HUES48 (cell line): ENCODE measurements around the gene D2HGDH.
"Not testable (repeated sequence)": the region's sequence is repeated elsewhere in the genome, so short reads cannot be mapped to it uniquely, and the experiment has no call there.

Source experiments
- H3K27ac ChIP-seq: one replicate; pipeline ENCODE4 v1.7.0; 2013; ENCODE audit warnings: low read depth, low read length, inconsistent platforms
- H3K27me3 ChIP-seq: 2 replicates; pipeline ENCODE4 v1.6.1; 2013; ENCODE audit warnings: mild to moderate bottlenecking, low read length; ENCODE audit not compliant: control insufficient read depth, insufficient read depth
- H3K36me3 ChIP-seq: 2 replicates; pipeline ENCODE4 v1.6.1; 2013; ENCODE audit warnings: low read length; ENCODE audit not compliant: control insufficient read depth, insufficient read depth
- H3K4me1 ChIP-seq: 2 replicates; pipeline ENCODE4 v1.6.1; 2013; ENCODE audit warnings: mild to moderate bottlenecking, low read length; ENCODE audit not compliant: control insufficient read depth, insufficient read depth
- H3K4me3 ChIP-seq: 2 replicates; pipeline ENCODE4 v1.5.1; 2013; ENCODE audit warnings: mild to moderate bottlenecking, low read depth, low read length
- H3K9ac ChIP-seq: 2 replicates; pipeline ENCODE4 v1.6.1; 2013; ENCODE audit warnings: mild to moderate bottlenecking, low read depth, low read length, moderate library complexity
- H3K9me3 ChIP-seq: 2 replicates; pipeline ENCODE4 v1.6.1; 2013; ENCODE audit warnings: low read length; ENCODE audit not compliant: control insufficient read depth, insufficient read depth

The D2HGDH gene

DNA sequence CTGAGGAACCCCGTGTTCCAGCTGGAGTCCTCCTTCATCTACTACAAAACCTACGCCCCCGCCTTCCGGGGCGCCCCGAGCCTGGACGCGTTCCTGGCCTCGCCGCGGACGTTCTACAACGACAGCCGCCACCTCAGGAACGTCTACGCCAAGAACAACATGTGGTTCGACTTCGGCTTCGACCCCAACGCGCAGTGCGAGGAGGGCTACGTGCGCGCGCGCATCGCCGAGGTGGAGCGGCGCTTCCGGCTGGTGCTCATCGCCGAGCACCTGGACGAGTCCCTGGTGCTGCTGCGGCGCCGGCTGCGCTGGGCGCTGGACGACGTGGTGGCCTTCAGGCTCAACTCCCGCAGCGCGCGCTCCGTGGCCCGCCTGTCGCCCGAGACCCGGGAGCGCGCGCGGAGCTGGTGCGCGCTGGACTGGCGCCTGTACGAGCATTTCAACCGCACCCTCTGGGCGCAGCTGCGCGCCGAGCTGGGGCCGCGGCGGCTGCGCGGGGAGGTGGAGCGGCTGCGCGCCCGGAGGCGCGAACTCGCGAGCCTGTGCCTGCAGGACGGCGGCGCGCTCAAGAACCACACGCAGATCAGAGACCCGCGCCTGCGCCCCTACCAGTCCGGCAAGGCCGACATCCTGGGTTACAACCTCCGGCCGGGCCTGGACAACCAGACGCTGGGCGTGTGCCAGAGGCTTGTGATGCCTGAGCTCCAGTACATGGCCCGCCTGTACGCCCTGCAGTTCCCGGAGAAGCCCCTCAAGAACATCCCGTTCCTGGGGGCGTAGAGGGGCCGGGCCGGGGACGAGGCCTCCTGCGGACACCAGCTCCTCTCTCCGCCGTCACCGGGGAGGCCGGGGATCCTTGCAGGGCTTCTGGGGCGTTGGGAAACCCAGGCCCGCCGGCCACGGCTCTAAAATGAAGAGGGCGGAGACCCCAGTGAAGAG, 69.2 kb downstream of the D2HGDH start:
- H3K4me3 ChIP-seq = peak overlapping the region; percentile 54
- peaks cover 24% of the 10 kb centered on the region for H3K27me3 ChIP-seq
- no peak overlapping the region for H3K9ac ChIP-seq
- no peaks in the 10 kb centered on the region for H3K36me3 ChIP-seq
- H3K27ac ChIP-seq = no peak overlapping the region
- peaks cover 11% of the 10 kb centered on the region for H3K4me1 ChIP-seq
- H3K9me3 ChIP-seq = no peaks in the 10 kb centered on the region

DNA sequence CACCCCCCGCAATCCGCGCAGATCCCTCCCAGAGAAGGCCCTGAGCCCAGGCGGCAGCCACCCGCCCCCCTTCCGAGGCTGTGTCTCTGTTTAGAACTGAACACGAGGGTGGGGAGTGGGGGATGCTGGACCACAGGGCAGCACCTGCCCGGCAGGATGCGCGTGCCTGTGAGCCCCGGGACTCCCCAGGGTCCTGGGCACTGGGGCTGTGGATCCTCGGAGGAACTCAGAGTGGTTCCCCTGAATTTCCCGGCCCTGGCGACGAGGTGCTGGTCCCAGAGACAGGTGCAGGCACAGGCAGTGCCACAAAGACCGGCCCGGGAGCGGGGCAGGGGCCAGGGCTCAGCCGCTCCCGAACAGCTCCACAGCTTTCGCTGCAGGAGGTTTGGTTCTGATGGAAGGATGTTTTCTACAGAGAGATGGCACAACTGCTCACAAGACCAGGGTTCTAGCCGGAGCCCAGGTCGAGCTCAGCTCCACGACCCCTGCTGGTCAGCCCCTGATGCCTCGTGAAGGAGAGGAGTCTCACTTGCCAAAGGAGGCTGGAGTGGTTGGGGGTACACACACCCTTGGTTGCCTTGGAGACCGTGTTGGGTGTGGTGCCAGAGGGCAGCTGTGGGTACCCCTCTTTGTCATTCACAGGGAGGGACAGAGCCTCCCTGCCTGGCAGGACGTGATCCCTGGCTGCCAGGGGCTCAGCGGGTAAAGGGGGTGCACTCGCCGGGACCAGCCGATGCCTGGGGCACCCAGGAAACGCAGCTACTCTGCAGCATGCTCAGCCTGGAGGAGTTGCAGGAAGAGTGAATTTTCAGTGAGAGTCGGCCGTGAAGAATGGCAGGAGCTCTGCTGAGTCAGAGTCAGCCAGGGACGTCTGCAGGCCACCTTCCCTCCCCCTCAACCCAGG, 70.1 kb downstream of the D2HGDH start:
- H3K36me3 ChIP-seq = no peaks in the 10 kb centered on the region
- H3K27ac ChIP-seq = no peak overlapping the region
- peaks cover 24% of the 10 kb centered on the region for H3K27me3 ChIP-seq
- no peak overlapping the region for H3K9ac ChIP-seq
- H3K4me1 ChIP-seq = peaks cover 11% of the 10 kb centered on the region
- no peaks in the 10 kb centered on the region for H3K9me3 ChIP-seq
- no peak overlapping the region for H3K4me3 ChIP-seq

DNA sequence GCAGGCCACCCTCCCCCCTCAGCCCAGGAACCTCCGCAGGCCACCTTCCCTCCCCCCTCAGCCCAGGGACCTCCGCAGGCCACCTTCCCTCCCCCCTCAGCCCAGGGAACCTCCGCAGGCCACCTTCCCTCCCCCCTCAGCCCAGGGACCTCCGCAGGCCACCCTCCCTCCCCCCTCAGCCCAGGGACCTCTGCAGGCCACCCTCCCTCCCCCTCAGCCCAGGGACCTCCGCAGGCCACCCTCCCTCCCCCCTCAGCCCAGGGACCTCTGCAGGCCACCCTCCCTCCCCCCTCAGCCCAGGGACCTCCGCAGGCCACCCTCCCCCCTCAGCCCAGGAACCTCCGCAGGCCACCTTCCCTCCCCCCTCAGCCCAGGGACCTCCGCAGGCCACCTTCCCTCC, 71.8 kb downstream of the D2HGDH start:
- not testable (repeated sequence) for H3K9ac ChIP-seq, H3K27ac ChIP-seq, H3K9me3 ChIP-seq, H3K4me3 ChIP-seq, H3K36me3 ChIP-seq
- peaks cover 24% of the 10 kb centered on the region for H3K27me3 ChIP-seq
- peaks cover 11% of the 10 kb centered on the region for H3K4me1 ChIP-seq

DNA sequence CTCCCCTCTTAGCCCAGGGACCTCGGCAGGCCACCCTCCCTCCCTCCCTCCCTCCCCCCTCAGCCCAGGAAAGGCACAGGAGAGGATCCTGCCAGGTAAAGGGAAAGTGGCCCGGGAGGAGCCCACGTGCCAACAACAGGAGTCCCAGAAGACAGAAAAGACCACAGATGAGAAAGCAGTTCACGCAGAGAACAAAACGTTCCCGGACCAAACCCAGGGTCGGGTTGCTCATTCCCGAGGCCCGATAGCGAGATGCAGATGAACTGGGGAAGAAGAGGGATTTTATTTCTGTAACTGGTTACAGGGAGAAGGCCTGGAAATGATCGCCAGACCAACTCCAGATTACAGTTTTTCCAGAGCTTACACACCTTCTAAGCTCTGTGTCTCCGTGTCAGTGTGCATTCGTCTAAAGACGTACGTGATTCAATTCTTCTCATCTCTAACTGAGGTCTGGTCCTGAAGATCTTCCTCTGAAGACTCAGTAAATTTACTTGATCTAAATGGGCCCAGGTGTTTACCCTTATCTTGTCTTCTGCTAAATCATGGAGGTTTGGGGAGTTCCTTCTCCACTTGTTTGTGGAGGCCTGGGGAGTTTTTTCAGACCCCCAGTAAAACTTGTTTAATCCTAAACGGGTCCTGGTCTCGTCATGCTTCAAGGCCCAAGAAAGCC, 73.8 kb downstream of the D2HGDH start:
- H3K27me3 ChIP-seq = peaks cover 18% of the 10 kb centered on the region
- H3K9me3 ChIP-seq = no peaks in the 10 kb centered on the region
- H3K4me3 ChIP-seq = no peak overlapping the region
- H3K4me1 ChIP-seq = peaks cover 8% of the 10 kb centered on the region
- H3K9ac ChIP-seq = no peak overlapping the region
- H3K36me3 ChIP-seq = no peaks in the 10 kb centered on the region
- H3K27ac ChIP-seq = no peak overlapping the region

DNA sequence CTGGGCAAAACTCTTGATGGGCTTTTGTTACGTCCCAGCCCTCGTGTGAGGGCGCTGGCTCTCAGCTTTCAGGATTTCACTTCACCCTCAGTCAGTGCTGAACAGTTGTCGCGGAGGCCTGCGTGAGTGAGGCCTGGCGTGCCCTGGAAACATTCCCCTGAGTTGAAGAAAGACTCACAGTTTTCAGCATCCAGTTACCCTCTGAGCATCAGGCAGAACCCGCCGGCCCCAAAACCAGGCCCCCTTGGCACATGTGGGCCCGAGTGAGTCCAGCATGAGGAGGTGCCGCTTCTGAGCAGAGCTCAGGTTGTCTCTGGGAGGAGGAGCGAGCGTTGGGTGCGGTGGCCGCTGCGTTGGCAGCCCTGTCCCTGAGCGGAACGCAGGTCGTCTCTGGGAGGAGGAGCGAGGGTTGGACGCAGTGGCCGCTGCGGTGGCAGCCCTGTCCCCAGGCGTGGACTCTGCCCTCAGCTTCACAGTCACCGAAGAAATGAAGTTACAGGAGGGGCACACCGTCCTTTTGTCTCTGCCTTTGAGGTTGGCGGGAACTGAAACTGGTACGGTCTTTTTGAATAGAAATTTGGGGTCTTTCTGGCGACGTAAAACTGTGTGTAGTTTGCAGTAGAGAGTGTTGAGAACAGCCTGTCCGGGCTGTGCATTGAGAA, 74.4 kb downstream of the D2HGDH start, which contains the start of gene NEU4:
Gene NEU4, plus strand, starts transcription at position 473 of the 662 bp plus-strand sequence. CDS start 5,292 bp downstream, outside the sequence.
- H3K9ac ChIP-seq = no peak within 1 kb of the TSS
- H3K27me3 ChIP-seq = peaks cover 11% of the 10 kb centered on the region

DNA sequence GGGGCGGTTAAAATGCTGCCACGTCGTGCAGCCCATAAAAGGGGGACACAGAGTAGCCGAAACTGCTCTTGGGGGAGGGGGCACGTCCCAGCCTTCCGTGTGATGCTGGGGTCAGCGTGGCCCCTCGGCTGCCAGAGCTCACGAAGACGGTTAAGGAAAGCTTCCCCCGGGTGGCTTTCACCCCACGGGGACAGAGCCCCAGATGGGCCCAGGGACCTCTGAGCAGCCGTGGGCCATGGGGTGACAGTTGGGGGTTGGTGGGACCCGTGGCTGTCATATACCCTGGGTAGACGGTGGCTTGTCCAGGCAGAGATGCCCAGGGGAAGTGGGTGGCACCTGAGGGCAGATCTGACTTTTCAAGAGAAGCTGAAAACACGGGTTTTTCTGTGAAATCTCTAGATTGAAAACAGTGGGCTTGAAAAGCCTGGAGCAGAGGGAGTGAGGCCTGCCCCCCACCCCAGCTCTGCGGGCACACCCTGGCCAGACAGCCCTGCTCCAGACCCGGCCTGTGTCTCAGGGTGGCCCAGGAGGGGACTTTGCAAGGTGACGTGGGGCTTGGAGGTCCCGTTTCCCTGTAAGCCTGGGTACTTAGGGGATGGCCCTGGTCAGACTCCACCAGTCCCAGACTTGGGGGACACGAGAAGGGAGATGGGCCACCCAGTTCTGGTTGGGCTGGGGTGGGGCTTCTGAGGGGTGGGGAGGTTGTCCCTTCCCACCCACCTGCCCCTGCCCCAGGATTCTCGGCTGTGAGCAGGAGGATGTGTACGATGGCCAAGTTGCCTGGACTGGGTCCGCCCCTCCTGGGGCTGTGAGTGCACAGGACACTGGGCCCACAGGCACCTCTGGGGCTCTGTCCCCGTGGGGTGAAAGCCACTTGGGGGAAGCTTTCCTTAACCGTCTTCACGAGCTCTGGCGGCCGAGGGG, 75.2 kb downstream of the D2HGDH start:
- Histone ChIP-seq H3K36me3 (no peaks in the 10 kb centered on the region), H3K27me3 (peaks cover 3% of the 10 kb centered on the region), H3K4me3 (no peak overlapping the region), H3K9me3 (no peaks in the 10 kb centered on the region), H3K4me1 (peaks cover 3% of the 10 kb centered on the region), H3K9ac (no peak overlapping the region), H3K27ac (no peak overlapping the region)

More for the DNA sequence above, 74.4 kb downstream of the D2HGDH start, which contains the start of gene NEU4:
- Histone ChIP-seq H3K4me3 (no peak within 1 kb of the TSS), H3K27ac (no peak within 1 kb of the TSS), H3K9me3 (no peaks in the 10 kb centered on the region), H3K36me3 (no peaks in the 10 kb centered on the region), H3K4me1 (peaks cover 8% of the 10 kb centered on the region)

DNA sequence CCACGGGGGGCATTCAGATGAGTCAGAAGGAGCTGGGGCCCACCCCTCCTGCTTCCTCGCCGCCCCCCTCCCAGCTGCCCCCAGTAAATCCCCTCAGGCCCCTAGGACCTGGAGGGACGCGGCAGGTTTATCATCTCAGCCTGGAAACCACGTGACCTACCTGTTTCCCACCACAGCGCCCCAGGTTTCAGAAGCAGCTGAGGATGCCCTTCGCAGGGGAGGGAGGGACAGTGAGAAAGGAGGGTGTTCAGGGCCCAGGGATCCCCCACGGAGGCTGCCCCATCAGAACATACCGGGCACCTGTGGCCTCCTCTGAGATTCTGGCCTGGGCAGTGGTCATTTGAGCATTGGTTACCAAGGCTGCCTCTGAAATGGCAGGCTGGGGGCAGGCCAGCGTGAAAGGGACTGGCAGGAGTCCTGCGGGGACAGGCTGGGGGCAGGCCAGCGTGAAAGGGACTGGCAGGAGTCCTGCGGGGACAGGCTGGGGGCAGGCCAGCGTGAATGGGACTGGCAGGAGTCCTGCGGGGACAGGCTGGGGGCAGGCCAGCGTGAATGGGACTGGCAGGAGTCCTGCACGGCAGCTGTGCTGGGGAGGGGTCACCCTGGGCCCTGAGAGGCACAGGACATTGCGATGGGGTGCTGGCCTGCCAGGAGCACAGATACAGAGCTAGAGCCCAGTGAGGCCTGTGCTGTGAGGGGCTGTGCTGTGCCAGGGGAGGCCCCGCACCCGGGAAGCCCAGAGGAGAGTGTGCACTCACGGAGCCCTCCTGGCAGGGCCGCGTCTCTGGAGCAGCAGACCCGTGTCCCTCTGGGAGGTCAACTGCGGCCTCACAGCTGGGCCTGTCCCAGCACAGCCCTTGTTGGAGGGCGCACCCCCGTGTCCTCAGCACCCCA, 76.1 kb downstream of the D2HGDH start:
- H3K9ac ChIP-seq = no peak overlapping the region
- no peaks in the 10 kb centered on the region for H3K36me3 ChIP-seq
- no peak overlapping the region for H3K27ac ChIP-seq
- no peak overlapping the region for H3K4me3 ChIP-seq
- H3K27me3 ChIP-seq = no peaks in the 10 kb centered on the region
- H3K4me1 ChIP-seq = no peaks in the 10 kb centered on the region; the same call in 1 of the 2 replicates
- H3K9me3 ChIP-seq = no peaks in the 10 kb centered on the region

DNA sequence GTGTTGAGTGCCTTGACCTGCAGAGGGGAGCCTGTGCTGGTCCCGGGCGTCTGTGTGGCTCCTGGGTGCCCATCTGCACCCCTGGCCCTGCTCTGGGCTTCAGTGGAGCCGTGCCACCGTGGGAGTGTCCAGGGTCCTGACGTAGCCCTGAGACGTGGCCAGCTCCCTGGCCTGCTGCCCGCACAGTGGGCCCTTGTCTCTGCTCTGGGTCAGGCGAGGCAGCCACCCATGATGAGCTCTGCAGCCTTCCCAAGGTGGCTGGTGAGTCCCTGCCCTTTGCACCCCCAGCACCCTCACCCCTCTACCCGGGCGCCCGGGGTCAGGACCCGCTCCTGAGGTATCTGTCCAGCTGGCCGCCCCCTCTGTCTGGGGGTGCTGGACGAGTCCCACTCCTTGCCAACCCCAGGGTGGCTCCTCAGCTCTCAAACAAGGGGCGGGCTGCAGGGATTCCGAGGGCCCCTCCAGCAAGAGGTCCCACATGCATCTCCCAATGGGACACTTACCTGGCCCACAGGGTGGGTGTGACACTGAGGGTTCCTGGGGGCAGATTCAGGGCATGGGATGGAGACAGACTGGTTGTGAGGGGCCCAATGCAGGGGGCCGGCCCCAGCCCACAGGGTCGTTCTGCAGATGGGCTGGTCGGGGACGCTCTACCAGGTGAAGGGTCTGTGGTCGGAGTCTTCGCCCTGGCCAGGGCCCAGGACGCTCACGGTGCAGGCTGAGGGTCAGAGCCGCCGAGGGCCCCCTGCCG, 76.9 kb downstream of the D2HGDH start:
- H3K9me3 ChIP-seq = no peaks in the 10 kb centered on the region
- no peaks in the 10 kb centered on the region for H3K36me3 ChIP-seq
- H3K9ac ChIP-seq = no peak overlapping the region
- no peaks in the 10 kb centered on the region for H3K27me3 ChIP-seq
- H3K4me3 ChIP-seq = no peak overlapping the region
- no peaks in the 10 kb centered on the region; the same call in 1 of the 2 replicates for H3K4me1 ChIP-seq
- H3K27ac ChIP-seq = no peak overlapping the region
